Stimulated activated CD8-positive, alpha-beta memory T cell treated with anti-CD3 and anti-CD28 coated beads, Interleukin-12 subunit alpha, Interleukin-12 subunit beta, amount 100 ng/mL, for 4 hours (primary cell): ENCODE data around the gene HAPSTR1.
"Not testable (repeated sequence)": the region's sequence is repeated elsewhere in the genome, so short reads cannot be mapped to it uniquely, and the experiment has no call there.

Experiments
- DNase-seq: peaks from one replicate; pipeline ENCODE4 v3.0.0-alpha.2; 2020; ENCODE audit warnings: low read depth

Gene HAPSTR1

GRCh38 chr16:9090960-9091866 is at the start of gene HAPSTR1:
Gene HAPSTR1, plus strand, starts transcription at chr16:9091644. Its CDS starts 401 bp downstream, at chr16:9092045.
- DNase-seq, result peak; percentile 98

GRCh38 chr16:9042533-9042932 is 48.9 kb upstream of the HAPSTR1 start:
- DNase-seq, result no peak

- DNase-seq, result no peak
Measured at GRCh38 chr16:9042964-9043680, 48.3 kb upstream of the HAPSTR1 start.

- DNase-seq, result not testable (repeated sequence)
Measured at GRCh38 chr16:9045562-9045961, 45.9 kb upstream of the HAPSTR1 start.

- DNase-seq, result no peak
Measured at GRCh38 chr16:9046667-9047055, 44.8 kb upstream of the HAPSTR1 start.

GRCh38 chr16:9047689-9048301 is 43.6 kb upstream of the HAPSTR1 start:
- DNase-seq, result peak; percentile 27

GRCh38 chr16:9048302-9048700 is 43.1 kb upstream of the HAPSTR1 start:
- DNase-seq, result no peak

- DNase-seq, result no peak
Measured at GRCh38 chr16:9049241-9049640, 42.2 kb upstream of the HAPSTR1 start.

- no peak for DNase-seq
Measured at GRCh38 chr16:9050102-9050830, 41.2 kb upstream of the HAPSTR1 start.

GRCh38 chr16:9053006-9053601 is 38.3 kb upstream of the HAPSTR1 start:
- DNase-seq, result no peak

GRCh38 chr16:9054460-9054859 is 37.0 kb upstream of the HAPSTR1 start:
- DNase-seq, result no peak

GRCh38 chr16:9055115-9055514 is 36.3 kb upstream of the HAPSTR1 start:
- DNase-seq, result no peak

- no peak for DNase-seq
Measured at GRCh38 chr16:9055661-9056060, 35.8 kb upstream of the HAPSTR1 start.

GRCh38 chr16:9056061-9056460 is 35.4 kb upstream of the HAPSTR1 start:
- no peak for DNase-seq

- DNase-seq, result no peak
Measured at GRCh38 chr16:9058211-9058610, 33.2 kb upstream of the HAPSTR1 start.

GRCh38 chr16:9060225-9060624 is 31.2 kb upstream of the HAPSTR1 start:
- DNase-seq, result no peak

GRCh38 chr16:9061358-9061813 is 30.1 kb upstream of the HAPSTR1 start:
- no peak for DNase-seq

GRCh38 chr16:9062301-9062700 is 29.1 kb upstream of the HAPSTR1 start:
- DNase-seq, result no peak

- no peak for DNase-seq
Measured at GRCh38 chr16:9065077-9065476, 26.4 kb upstream of the HAPSTR1 start.

GRCh38 chr16:9068886-9069285 is 22.6 kb upstream of the HAPSTR1 start:
- no peak for DNase-seq

GRCh38 chr16:9070254-9070653 is 21.2 kb upstream of the HAPSTR1 start:
- no peak for DNase-seq

GRCh38 chr16:9071377-9071776 is 20.1 kb upstream of the HAPSTR1 start:
- DNase-seq, result no peak
